Activated naive CD8-positive, alpha-beta T cell treated with anti-CD3 and anti-CD28 coated beads, Interleukin-2, amount 50 U/mL, for 16 hours (primary cell): Measurements from ENCODE around the gene CCT7.
"Not testable (repeated sequence)": the region's sequence is repeated elsewhere in the genome, so short reads cannot be mapped to it uniquely, and the experiment has no call there.

Source experiments
- DNase-seq: peaks from one replicate; pipeline ENCODE4 v3.0.0-alpha.2; 2020; ENCODE audit warnings: low read depth, low spot score

The CCT7 gene

DNA sequence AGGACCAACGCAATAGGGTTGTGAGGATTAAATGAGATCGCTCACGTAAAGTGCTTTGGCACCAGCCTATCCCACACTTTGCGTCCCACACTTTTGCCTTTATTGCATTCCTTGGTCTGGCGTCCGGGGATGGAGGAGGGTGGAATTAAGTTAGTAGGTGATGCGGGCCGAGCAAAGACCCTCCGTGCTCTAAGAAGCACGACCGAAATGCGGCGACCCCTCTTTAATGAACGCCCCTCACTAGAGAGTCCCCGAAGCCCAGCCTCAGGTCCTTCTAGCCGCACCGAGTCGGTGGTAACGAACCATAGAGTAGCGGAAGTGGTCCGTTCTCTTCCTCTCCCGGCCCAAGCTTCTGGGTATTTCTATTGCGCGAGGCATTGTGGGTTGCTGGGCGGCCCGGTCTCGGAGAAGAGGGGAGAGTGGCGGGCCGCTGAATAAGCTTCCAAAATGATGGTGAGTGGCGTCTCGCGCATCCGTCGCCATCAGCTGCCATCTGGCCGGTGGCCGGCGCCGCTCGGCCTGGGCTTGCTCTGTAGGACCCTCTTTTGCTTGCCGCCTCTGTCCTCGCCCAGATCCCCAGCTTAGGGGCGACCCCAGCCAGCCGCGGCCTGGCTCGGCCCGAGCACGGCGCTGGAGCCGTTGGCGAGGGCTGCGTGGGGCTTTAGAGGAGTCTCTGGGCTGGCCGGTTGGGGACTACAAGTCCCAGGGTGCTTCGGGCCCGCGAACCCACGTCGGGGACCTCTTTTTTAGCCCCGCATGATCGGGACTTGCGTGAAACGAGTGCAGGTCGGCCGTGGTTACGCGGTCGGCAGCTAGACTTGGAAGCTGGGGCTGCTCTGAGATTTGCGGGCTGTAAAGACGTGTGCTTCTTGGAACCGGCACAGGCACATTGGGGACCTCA is at the start of gene CCT7:
CCT7 (plus strand) TSS at position 377 of the 901 bp plus-strand sequence; CDS start at position 448, 71 bp downstream.
- DNase-seq: peak; percentile 69

DNA sequence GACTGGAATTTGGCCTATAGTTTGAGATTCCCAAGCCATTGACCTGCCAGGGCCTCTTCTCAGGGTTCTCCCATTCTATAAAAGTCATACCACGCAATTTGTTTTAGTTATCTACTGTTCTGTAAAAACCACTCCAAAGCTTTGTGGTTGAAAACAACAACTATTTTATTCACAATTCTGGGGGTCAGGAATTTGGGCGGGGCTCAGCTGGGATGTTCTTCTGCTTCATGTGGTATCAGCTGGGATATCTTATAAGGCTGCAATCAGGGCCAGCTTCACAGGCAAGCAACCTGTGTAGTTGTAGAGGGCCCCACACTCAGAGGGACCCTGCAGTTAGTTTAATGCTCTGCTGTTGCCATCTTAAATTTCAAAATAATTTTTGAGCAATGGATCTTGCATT is 48.1 kb upstream of the CCT7 start:
- no peak for DNase-seq

DNA sequence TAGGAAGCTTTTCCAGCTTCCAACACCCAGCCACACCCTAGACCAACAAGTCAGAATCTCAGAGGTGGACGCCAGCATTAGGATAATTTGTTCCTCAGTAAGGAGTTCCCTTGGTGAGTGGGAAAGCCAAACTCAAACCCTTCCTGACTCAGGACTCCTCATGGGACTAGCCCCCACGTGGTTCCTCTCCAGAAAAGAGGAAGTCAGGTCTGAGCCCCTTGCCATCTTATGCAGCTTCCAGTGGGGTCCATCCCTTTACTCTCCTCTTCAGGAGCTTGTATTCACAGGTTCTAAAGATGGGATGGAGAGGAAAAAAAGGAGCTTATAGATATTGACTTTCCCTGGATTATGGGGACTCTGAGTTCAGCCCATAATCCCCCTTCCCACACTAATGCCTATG is 46.6 kb upstream of the CCT7 start:
- no peak for DNase-seq

DNA sequence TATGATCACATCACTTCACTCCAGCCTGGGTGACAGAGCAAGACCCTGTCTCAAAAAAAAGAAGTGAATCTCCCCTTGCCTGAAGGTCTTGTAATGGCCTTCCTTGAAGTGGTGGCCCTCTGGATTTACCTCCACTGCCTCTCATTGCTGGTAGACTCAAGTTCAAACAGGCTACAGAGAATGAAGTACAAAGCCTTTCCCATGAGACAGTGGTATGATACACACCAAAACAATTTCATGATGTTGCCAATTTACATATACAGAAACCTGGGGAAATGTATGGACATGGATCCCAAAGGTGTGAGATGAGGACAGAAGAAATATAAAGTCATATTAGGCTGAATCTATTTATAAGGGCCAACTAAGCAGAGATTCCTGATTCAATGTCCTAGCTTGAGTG is 36.5 kb upstream of the CCT7 start:
- no peak for DNase-seq

DNA sequence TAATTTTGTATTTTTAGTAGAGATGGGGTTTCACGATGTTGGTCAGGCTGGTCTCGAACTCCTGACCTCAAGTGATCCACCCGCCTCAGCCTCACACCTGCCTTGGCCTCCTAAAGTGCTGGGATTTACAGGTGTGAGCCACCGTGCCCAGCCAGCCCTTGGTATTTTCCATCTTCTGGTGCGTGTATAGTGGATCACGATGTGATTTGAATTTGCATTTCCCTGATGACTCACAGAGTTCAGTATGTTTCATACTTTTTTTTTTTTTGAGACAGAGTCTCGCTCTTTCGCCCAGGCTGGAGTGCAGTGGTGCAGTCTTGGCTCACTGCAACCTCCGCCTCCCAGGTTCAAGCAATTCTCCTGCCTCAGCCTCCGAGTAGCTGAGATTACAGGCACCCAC is 33.8 kb upstream of the CCT7 start:
- not testable (repeated sequence) for DNase-seq

DNA sequence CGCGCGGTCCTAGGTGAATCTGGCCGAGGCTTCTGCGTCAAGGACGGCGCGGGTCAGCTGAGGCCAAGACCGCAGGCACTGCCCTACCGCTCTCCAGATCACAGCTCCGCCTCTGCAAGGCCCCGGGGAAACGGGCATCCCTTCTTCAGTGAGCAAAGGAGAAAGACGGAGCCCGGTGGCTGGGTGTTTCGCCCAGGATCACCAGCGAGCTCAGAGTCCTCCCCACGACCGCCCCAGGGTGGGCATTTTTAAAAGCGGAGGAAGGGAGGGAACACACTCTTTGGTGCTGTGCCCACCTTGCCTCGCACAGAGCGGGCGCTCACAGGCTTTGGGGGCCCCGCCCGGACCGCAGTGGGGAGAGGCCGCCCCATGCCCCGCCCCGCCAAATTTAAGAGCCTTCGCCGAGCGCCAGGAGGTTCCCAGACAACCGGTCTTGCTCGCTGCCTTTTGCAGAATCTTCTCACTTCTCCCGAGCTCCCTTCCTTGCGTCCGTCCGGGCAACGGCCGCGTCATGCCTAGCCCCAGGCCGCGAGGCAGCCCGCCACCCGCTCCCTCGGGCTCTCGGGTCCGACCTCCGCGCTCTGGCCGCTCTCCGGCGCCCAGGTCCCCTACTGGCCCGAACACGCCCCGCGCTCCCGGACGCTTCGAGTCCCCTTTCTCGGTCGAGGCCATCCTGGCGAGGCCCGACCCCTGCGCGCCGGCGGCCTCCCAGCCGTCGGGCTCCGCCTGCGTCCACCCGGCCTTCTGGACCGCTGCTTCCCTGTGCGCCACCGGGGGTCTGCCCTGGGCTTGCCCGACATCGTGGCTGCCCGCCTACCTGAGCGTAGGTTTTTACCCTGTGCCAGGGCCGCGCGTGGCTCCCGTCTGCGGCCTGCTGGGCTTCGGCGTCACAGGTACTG is 31.7 kb upstream of the CCT7 start, which contains the start of gene NOTO:
NOTO (plus strand) TSS at position 419 of the 899 bp plus-strand sequence; CDS start at position 512, 93 bp downstream.
- DNase-seq: no peak

DNA sequence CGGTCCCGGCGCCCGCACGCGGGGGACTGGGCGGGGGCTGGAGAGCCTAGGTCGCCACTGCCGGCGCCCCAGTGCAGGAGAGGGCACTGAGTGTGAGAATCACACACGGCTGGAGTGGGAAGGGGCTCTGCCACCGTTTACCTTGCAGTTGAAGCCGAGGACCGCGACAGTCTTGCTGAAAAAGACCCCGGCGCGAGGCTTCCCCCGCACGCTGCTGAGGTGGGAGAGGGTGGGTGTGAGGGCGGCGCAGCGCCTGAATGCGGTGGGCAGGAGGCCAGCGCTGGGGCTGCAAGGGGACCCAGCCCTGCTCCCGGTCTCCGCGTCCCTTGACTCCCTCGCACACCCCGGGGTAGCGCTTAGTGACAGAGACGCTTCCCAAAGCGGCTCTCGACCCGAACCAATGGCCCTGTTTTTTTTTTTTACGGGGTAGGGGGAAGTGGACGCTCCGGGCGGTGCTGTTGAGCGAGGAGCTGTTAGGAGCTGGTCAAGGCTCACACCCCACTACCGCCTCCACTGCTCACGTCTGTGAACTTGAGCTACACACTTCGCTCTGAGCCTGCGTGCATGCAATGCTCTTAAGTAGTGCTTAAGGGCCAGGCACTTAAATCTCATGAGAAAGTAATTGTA is 30.9 kb upstream of the CCT7 start:
- DNase-seq: no peak

DNA sequence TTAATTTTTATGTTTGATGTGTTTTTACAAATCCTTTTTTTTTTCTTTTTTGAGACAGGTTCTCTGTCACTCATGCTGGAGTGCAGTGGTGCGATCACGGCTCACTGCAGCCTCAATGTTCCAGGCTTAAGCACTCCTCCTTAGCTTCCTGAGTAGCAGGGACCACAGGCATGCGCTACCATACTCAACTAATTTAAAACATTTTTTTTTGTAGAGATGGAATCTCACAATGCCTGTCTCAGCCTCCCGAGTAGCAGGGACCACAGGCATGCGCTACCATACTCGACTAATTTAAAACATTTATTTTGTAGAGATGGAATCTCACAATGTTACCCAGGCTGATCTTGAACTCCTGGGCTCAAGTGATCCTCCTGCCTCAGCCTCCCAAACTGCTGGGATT is 28.5 kb upstream of the CCT7 start:
- DNase-seq: no peak

DNA sequence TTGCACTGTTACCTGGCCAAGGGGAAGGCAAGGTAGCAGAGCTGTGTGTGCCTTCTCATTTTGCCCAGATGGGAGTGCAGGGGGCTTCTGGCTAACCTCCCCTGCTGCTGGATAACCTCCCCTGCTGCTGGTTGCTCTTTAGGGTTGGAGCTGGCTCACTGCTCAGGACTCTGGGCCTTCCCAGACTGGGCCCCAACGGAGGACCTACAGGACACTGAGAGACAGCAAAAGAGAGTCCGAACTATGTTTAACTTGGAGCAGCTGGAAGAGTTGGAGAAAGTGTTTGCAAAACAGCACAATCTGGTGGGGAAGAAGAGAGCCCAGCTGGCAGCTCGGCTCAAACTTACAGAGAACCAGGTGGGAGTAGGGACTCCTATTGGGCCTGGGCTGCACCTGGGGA is 25.9 kb upstream of the CCT7 start:
- no peak for DNase-seq

DNA sequence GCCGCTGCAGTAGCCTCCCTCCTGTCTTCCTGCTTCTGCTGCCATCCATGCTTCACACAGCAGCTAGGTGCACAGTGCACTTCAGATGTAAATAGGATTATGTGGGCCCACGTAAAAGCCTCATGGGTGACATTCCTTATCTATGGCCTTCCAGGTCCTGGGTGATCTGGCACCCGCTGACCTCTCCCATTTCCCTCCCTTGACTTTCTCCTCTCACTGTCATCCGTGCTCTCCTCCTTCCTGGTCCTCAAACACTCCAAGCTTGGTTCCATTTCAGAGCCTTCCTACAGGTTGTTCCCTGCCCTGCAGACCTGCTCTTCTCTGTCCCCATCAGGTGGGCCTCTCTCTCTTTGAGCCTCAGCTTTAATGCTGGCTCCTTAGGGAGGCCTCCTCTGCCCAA is 24.1 kb upstream of the CCT7 start:
- no peak for DNase-seq

DNA sequence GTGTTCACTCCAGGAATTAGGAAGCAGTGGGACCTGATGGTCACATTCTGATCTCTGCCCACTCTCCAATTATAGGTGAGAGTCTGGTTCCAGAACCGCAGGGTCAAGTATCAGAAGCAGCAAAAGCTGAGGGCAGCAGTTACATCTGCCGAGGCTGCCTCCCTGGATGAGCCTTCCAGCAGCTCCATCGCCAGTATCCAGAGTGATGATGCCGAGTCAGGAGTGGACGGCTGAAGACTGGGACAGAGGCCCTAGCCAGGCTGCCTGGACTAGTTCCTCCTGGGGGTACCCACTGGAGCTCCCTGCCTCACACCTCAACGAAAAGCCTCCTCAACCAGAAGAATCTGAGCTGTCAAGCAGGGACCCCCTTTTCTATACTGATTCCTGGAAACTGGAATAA is 23.4 kb upstream of the CCT7 start:
- DNase-seq: no peak

DNA sequence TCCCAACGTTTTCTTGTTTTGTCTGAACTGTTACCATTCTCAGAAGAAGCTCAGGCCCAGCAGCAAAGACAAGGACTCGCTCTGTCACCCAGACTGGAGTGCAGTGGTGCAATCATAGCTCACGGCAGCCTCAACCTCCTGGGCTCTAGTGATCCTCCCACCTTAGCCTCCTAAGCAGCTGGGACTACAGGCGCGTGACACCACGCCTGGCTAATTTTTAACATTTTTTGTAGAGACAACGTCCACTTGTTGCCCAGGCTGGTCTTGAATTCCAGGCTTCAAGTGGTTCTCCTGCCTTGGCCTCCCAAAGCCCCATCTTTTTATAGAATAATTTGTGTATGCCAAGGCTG is 22.0 kb upstream of the CCT7 start:
- no peak for DNase-seq

DNA sequence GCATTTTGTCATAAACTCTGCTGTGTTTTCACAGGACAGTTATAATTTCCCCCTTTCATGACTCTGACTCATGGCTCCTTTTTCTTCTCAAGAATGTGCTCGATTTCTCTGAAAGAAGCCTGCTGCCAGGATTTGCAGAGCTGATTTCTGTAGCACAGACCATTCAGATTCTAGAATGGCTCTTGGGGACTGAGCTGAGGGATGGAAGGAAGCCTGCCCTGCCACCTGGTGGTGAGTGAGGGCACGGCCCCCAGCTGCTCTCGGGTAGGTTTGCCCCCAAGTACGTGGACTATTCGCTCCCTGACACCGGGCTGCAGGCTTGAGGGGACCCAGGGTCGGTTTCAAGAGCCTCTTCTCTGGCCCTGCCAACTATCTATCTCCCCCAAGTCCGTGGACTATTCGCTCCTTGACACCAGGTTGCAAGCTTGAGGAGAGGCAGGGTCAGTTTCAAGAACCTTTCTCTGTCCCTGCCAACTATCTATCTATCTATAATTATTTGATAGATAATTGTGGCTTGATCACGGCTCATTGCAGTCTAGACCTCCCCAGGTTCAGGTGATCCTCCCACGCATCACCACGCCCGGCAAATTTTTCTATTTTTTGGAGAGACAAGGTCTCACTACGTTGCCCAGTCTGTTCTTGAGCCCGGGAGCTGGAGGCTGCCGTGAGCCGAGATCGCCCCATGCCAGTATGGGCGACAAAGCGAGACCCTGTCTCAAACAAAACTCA is 21.5 kb upstream of the CCT7 start:
- DNase-seq: peak; percentile 56

DNA sequence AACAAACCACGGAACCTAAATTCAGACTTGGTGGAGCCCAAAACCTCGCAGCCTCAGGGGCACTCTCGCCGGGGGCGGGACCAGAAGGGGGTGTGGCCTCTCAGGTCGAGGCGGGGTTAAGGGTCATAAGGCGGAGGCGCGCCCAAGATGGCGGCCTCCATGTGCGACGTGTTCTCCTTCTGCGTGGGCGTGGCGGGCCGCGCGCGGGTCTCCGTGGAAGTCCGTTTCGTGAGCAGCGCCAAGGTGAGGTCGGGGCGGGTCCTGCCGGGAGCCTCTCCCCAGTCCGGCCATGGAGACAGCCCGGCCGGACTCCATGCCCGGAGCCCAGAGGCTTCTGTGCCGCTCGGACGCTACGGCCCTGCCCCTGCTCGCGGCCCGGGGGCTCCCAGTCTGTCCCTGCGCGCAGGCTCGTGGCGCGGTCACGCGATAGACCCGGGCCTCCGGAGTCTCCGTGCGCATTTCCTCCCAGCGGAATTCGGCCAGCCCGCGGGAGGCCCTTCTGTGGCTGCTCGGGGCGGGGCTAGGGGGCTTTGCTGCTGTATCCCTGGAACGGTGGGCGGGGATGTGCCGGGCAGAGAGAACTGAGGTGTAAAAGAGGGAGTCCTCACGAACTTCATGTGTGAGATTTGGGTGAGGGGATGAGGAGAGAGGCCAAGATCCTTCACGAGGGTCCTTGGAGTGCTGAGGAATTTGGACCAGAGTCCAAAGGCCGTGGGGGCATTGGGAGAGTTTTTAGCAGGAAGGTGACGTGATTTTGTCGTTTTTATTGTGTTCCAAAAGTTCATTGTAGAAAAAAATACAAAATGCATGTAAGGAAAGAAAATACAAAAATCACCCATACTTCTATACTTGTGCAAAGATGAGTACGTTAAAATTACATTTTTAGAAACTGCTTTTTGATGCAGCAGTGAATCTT is 19.7 kb upstream of the CCT7 start, which contains the start of gene SMYD5:
SMYD5 (plus strand) TSS at position 126 of the 916 bp plus-strand sequence; CDS start at position 148, 22 bp downstream.
- DNase-seq: peak; percentile 90

DNA sequence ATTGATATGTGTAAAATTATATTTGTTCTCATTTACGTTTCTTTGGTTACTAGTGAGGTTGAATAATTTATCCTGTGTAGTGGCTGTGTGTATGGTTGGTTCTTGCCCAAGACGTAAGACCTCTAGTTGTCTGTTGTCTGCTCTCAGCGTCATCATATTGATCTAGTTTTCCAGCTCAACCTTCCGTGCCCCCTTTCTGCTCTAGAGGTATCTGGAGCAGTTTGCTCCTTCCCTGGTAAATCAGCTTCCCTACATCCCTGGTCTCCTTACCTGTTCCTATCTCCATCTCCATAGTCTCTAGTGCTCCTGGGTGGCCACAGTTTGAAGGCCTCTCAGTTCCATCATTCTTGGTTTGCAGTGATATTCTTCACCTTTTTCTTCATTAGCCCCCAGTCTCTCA is 18.9 kb upstream of the CCT7 start:
- DNase-seq: no peak

DNA sequence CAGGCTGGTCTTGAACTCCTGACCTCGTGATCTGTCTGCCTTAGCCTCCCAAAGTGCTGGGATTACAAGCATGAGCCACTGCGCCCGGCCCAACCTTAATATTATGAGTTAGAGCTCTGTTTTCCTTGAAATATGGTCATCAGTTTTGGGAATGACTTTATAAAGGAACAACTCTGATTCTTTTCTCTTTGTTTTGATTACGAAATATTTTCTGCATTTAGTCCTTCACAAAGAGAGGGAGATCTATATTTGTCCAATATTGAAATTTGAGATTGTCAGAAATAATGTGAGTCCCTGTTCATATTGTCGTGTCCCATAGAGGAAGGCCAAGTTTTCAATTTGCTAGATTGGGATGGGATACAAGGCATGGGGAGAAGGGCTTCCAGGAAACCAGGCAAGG is 16.9 kb upstream of the CCT7 start:
- no peak for DNase-seq

DNA sequence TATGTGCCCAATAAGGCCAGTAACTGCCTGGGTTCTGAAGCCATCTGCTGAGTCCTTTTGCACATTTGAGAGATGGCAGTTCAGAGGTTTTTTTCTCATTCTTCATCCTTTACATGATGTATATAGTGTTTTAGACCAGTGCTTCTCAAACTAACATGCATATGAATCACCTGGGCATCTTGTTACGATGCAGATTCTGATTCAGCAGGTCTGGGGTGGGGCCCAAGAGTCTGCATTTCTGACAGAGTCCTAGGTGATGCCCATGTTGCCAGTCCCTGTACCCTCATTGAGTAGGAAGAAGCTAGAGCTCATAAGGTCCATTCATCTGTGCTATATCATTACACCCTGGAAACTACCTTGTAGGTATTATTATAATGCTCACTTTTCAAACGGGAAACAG is 16.3 kb upstream of the CCT7 start:
- DNase-seq: no peak

DNA sequence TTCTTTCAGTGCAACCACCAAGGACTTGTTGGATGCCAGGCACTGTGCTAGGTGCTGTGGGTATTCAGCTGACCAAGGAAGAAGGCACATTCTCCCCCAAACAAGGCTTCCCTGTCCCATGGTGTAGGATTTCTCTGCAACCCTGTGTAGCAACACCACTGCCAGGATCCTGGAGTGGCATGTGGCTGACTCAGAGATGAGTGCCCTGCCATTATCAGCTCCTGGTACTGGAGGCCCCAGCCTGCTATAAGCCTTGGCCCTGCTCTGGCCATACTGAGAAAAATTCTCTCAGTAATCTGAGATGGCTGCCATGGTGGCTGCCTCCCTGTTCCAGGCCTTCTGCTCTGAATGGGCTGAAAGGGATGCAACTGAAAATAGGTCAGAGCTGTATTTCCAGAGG is 15.8 kb upstream of the CCT7 start:
- no peak for DNase-seq

DNA sequence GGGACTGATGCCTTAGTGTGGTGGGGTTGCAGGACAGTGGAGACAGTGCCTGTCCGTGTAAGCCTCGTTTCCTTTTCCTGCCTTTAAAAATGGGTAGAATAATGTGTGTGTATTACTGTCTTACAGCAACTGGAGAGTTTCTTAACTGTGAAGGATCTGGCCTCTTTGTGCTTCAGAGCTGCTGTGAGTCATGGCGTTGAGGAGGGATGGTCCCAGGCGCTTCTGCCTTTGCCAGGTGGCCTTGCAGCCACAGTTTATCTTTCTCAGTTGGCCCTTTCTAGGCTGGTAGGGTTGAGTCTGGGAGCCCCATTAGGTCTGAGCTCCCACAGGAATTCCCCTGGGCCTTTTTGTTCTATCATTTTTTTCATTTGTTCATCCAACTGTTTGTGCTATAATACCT is 10.3 kb upstream of the CCT7 start:
- DNase-seq: no peak
